Lung (tissue), 12 donors: ENCODE results near the gene ELOF1. TPM values are rescaled to one million over a fixed set of nuclear protein-coding genes. Genes with fewer than 3 reads are reported as not detected.

Experiments
- ATAC-seq: fragments of 200-7000 bp; cut with Tn5 transposase; one replicate; pipeline ENCODE4 v1.9.1; 2020; ENCODE audit warnings: moderate number of reproducible peaks; ENCODE audit not compliant: insufficient read depth, low FRiP score
- DNase-seq, 3 donors: peaks; one replicate each; pipeline ENCODE4 v3.0.0-alpha.2; 2013 to 2017
- H3K27ac ChIP-seq, 2 donors: one replicate each; pipeline ENCODE4 v1.5.1; 2013; ENCODE audit warnings: mild to moderate bottlenecking in 2 of 2, moderate library complexity in 2 of 2, control low read depth in 1 of 2, inconsistent platforms in 1 of 2, low read depth in 1 of 2, low read length in 1 of 2
- H3K27me3 ChIP-seq, 3 donors: one replicate each; pipeline ENCODE4 v1.5.1; 2013; ENCODE audit warnings: low read length in 2 of 3; ENCODE audit not compliant: control insufficient read depth in 3 of 3, insufficient read depth in 3 of 3
- H3K36me3 ChIP-seq, 4 donors: one replicate each; pipeline ENCODE4 v1.5.1; 2013; ENCODE audit warnings: low read length in 4 of 4, mild to moderate bottlenecking in 1 of 4, moderate library complexity in 1 of 4; ENCODE audit not compliant: control insufficient read depth in 4 of 4, insufficient read depth in 4 of 4
- H3K4me1 ChIP-seq, 5 donors: one replicate each; pipeline ENCODE4 v1.5.1; 2013; ENCODE audit warnings: low read length in 5 of 5, mild to moderate bottlenecking in 2 of 5, moderate library complexity in 1 of 5; ENCODE audit not compliant: control insufficient read depth in 5 of 5, insufficient read depth in 5 of 5
- H3K4me3 ChIP-seq: one replicate; pipeline ENCODE4 v1.5.1; 2013; ENCODE audit warnings: mild to moderate bottlenecking, control low read depth, moderate library complexity
- H3K9ac ChIP-seq, 2 donors: one replicate each; pipeline ENCODE4 v1.5.1; 2013; ENCODE audit warnings: low read length in 2 of 2, control low read depth in 1 of 2; ENCODE audit not compliant: insufficient read depth in 1 of 2
- H3K9me3 ChIP-seq, 4 donors: one replicate each; pipeline ENCODE4 v1.5.1; 2013; ENCODE audit warnings: low read length in 3 of 4, mild to moderate bottlenecking in 1 of 4, moderate library complexity in 1 of 4; ENCODE audit not compliant: control insufficient read depth in 4 of 4, insufficient read depth in 3 of 4
- CTCF ChIP-seq: IDR thresholded peaks from 2 replicates; pipeline ENCODE4 v1.5.1; 2012; ENCODE audit warnings: mild to moderate bottlenecking; ENCODE audit errors: control extremely low read depth, extremely low read depth
- WGBS, 2 donors: extraction: QIAGEN DNeasy Blood & Tissue Kit; methylation state at CpG; one replicate each; pipeline ENCODE4 v1.1.7; 2013; 5-methylcytosine and 5-hydroxymethylcytosine counted together
- polyA plus RNA-seq, 2 donors: library from polyadenylated mRNA; stranded (reverse); fragments of 200-250 nt; gene quantifications; one replicate each; pipeline ENCODE4 v1.2.1, GENCODE V29; 2013
- total RNA-seq, 2 donors: library from RNA; depleted of rRNA in 1 of 2; stranded (reverse); fragments of >200 nt in 1 of 2; gene quantifications; one replicate each; pipeline ENCODE4 v1.2.1, GENCODE V29; 2014 to 2021
- donor health status: control.
- donor health status: control.
- donor health status: Bipolar disorder and iron deficiency.
- donor health status: healthy.
- donor health status: DM: yes; HTN: yes; CAD: no.

Gene ELOF1
- total and polyA plus RNA-seq, 4 donors: 19.2 to 82.8 (median 60.5) TPM

- peaks cover 0 to 14% (median 6%) of the 10 kb centered on the region in 4 donors for H3K36me3 ChIP-seq
- H3K27ac ChIP-seq: no peak overlapping the region
- H3K9ac ChIP-seq: no peak overlapping the region
- no peak overlapping the region for H3K4me3 ChIP-seq
- no peak for TF ChIP-seq CTCF
- 90 to 93% methylated on average over 14 of the region's 14 CpGs for WGBS, 2 donors
- ATAC-seq (no peak), DNase-seq (no peak)
- no peaks in the 10 kb centered on the region for H3K27me3 ChIP-seq
- no peaks in the 10 kb centered on the region for H3K9me3 ChIP-seq
- no peaks in the 10 kb centered on the region for H3K4me1 ChIP-seq
These were observed 10.9 kb downstream of the ELOF1 start for GRCh38 chr19:11547929-11548700.

GRCh38 chr19:11541238-11541637 is 17.8 kb downstream of the ELOF1 start:
- Histone ChIP-seq H3K4me1 (peaks cover 0 to 9% (median under 1%) of the 10 kb centered on the region in 5 donors), H3K27me3 (peaks cover 0 to 8% (median 6%) of the 10 kb centered on the region in 3 donors), H3K36me3 (no peaks in the 10 kb centered on the region), H3K9ac (no peak overlapping the region), H3K27ac (no peak overlapping the region), H3K9me3 (no peaks in the 10 kb centered on the region), H3K4me3 (no peak overlapping the region)
- no peak for TF ChIP-seq CTCF
- 66 to 72% methylated on average over 3 of the region's 3 CpGs for WGBS, 2 donors
- no peak for ATAC-seq
- no peak for DNase-seq

- no peak for ATAC-seq
- DNase-seq: no peak
- H3K27ac ChIP-seq: peak overlapping the region in 1 of 2 donors; percentile 1
- H3K9ac ChIP-seq: no peak overlapping the region
- H3K36me3 ChIP-seq: no peaks in the 10 kb centered on the region
- peaks cover 0 to 8% (median 6%) of the 10 kb centered on the region in 3 donors for H3K27me3 ChIP-seq
- peaks cover 0 to 11% (median 2%) of the 10 kb centered on the region in 5 donors for H3K4me1 ChIP-seq
- WGBS, 2 donors: 72 to 76% methylated on average over 5 of the region's 5 CpGs
- H3K9me3 ChIP-seq: no peaks in the 10 kb centered on the region
- no peak for TF ChIP-seq CTCF
- no peak overlapping the region for H3K4me3 ChIP-seq
These were observed 18.4 kb downstream of the ELOF1 start for GRCh38 chr19:11540645-11541044.
